ENCODE measurements around the gene DHX35. TPM values are rescaled to one million over a fixed set of nuclear protein-coding genes. Genes with fewer than 3 reads are reported as not detected.

Gene DHX35
- total and polyA plus RNA-seq, 2 of the 13 experiments (the other 11 are each of a cell fraction or from before 2014, with no cell fraction given), result 25.8 to 28.7 TPM

- TF ChIP-seq AHDC1 (CRISPR knock-in tag; IDR thresholded peaks at IDR 0.05; ENCODE audit: borderline replicate concordance) (peak; percentile 75), NFE2 (CRISPR knock-in tag; IDR thresholded peaks at IDR 0.05) (no peak), MTA3 (CRISPR knock-in tag; IDR thresholded peaks at IDR 0.05) (no peak), RFX1 (IDR thresholded peaks at IDR 0.05) (no peak), BRD4 (CRISPR knock-in tag; IDR thresholded peaks at IDR 0.05) (peak; percentile 66; the same call in 1 of the 2 replicates), ZSCAN20 (CRISPR knock-in tag; IDR thresholded peaks at IDR 0.05; ENCODE audit: borderline replicate concordance) (peak; percentile 83; the same call in 1 of the 2 replicates), HMG20B (CRISPR knock-in tag; conservative IDR thresholded peaks at IDR 0.05) (peak; percentile 57; the same call in 1 of the 2 replicates), SP140L (CRISPR knock-in tag; IDR thresholded peaks at IDR 0.05; ENCODE audit: borderline replicate concordance) (no peak), RNF219 (CRISPR knock-in tag; IDR thresholded peaks at IDR 0.05) (no peak), ZKSCAN5 (CRISPR knock-in tag; IDR thresholded peaks at IDR 0.05) (no peak), MTF1 (CRISPR knock-in tag; IDR thresholded peaks at IDR 0.05) (no peak; the same call in 1 of the 2 replicates), SAP130 (CRISPR knock-in tag; IDR thresholded peaks at IDR 0.05; ENCODE audit: low read depth) (peak; percentile 94), CHCHD3 (CRISPR knock-in tag; IDR thresholded peaks at IDR 0.05) (peak; percentile 90), ZFP36 (IDR thresholded peaks at IDR 0.05; ENCODE audit: borderline replicate concordance, low read depth, low read length, partially characterized antibody) (no peak), MLX (CRISPR knock-in tag; IDR thresholded peaks at IDR 0.05) (no peak; the same call in 1 of the 2 replicates), ZNF343 (CRISPR knock-in tag; IDR thresholded peaks at IDR 0.05) (peak; percentile 80), ZNF274 (CRISPR knock-in tag; IDR thresholded peaks at IDR 0.05) (peak; percentile 93), ETV6 (CRISPR knock-in tag; conservative IDR thresholded peaks at IDR 0.05) (peak; percentile 95; the same call in 1 of the 2 replicates), ZNF672 (CRISPR knock-in tag; IDR thresholded peaks at IDR 0.05) (peak; percentile 41; the same call in 1 of the 2 replicates)
- TF ChIP-seq, protein P1, sequence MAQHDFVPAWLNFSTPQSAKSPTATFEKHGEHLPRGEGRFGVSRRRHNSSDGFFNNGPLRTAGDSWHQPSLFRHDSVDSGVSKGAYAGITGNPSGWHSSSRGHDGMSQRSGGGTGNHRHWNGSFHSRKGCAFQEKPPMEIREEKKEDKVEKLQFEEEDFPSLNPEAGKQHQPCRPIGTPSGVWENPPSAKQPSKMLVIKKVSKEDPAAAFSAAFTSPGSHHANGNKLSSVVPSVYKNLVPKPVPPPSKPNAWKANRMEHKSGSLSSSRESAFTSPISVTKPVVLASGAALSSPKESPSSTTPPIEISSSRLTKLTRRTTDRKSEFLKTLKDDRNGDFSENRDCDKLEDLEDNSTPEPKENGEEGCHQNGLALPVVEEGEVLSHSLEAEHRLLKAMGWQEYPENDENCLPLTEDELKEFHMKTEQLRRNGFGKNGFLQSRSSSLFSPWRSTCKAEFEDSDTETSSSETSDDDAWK (CRISPR knock-in tag; IDR thresholded peaks at IDR 0.05), result no peak
Observed at GRCh38 chr20:39049684-39050554, 87.8 kb downstream of the DHX35 start (continued).

All from HepG2 (cell line).